GM04503 (cell line): ENCODE measurements around the gene TCFL5.
A peak's percentile ranks its signal among the peaks of the same experiment; 100 is the strongest.
"Not testable (repeated sequence)": the region's sequence is repeated elsewhere in the genome, so short reads cannot be mapped to it uniquely, and the experiment has no call there.

ENCODE experiments used
- DNase-seq: peaks from one replicate; pipeline ENCODE4 v3.0.0-alpha.2; 2012; ENCODE audit warnings: low read depth

TCFL5 gene

DNA sequence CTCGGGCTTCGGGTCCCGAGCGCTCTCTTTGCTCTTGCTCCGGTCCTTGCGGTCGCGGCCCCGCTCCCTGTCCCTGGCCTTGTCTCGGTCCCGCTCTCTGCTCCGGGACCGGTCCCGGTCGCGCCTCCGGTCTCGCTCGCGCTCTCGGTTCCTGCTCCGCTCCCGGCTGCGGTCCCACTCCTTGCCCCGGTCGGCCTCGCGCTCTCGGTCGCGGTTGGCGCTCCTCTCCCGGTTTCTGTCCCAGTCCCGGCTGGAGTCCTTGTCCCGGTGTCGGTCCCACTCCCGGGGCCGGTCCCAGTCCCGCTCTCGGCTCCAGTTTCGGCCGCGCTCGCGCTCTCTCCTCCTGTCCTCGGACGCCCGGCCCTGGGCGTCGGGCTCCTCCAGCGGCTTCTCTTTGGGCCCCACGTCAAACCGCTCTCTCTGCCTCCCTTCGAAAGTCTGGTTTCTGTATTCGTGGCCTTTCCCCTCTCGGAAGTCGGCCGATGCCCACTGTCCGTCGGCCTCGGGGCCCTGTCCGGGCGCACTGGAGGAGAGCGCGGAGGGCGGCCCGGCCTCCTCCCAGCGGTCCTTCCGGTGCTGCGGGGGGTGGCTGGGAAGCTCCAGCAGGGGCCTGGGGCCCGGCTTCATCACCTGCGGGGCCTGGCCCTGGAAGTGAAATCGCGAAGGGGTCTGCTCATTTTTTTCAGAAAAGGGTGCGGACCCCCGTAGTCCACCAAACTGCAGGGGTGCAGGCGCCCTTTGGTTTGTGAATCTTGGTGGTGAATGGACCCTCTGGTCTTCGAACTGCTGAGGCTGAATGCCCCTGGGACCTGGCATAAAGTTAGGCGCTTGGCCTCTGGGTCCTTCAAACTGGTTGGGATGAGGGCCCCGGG lies 17.9 kb upstream of the TCFL5 start:
- DNase-seq: no peak

DNA sequence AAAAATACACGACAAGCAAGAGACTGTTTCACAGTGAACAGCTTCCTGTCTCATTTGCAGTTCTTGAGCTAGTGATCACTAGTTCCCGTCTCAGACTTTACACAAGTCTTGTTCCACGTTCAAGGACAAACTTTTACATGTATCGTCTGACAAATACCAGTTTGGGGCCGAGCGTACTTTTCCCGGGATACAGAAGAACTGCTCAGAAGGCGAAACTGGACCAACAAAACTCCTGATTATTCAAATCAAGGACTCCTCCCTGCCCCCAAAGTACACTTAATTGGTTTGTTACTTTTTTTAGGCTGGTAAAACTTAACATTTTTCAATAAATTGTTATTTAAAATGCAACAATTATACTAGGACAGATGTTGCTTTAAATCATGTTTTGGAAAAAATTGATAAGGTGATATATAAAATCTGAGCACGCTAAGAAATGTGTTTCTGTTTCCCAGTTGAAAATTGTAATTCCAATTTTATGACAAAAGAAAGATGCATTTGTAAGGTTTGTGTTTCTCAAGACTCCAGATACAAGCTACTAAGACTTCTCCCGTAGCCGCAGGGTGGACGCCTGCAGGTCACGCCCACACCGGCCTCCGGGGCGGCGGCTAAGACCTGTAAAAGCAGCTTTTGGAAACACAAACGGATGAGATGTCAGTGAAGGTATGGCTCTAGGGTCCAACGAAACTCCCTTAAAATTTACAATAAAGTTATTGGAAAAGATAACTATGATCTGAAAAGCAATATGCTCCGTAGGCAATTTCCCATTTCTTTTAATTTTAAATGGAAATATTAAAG lies 16.8 kb upstream of the TCFL5 start:
- no peak for DNase-seq

DNA sequence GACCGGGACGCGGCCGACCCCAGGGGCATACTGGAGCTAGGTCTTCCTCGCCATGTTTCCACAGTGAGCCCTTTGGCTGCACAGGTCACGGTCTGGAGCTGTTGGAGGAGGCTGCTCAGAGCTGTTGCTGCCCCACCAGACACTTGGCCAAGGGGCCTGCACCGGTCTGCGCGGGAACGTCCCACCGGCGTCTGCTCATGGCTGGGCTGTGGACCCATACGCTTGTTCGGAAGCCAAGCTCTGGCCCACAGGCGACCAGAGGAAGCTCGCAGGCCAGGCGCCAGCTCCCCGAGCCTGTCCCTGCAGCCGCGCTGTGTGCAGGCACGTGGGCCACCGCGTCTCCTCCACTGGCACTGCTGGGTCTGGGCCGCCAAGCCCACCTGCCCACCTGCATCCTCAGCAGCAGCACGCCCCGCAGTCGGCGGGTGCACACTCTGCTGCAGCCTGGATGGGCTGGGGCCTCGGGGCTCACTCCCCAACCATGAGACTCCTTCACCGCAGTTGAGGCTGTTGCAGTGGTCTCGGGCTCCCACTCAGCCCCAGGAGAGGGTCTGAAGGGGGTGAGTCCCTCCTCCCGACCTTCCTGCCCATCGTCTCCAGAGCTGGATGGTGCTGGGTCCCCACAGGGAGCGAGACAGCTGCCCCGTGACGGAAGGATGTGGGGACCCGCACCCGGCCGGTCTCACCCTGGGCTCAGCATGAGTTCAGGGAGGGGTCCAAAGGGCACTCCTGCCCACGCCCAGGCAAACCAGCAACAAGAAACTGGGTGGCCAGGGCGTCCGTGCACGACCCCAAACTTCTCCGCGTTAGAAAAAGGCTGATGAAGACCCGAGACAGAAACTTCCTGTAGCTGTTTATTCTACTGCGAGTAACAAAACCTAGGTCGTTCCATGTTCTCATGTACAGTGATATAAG lies 15.5 kb upstream of the TCFL5 start:
- DNase-seq: no peak

DNA sequence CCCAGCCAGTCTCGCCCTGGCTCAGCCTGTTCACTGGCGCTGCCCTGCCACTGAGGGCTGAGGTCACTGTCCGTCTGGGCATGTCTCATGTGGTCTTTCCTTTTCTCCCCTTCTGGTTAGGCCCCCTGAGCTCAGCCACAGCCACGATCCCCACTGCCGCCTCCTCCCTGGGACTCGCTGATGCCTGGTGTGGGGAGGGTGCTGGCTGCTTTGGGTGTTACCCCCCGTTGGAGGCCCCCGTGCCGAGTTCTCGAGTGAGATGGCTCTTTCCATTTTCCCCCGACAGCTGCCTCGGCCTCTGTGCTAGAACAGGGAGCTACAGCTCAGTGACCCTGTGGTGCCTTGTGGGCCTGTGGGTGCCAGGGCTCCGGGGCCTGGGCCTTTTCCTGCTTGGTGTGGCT lies 14.9 kb upstream of the TCFL5 start:
- DNase-seq: no peak

DNA sequence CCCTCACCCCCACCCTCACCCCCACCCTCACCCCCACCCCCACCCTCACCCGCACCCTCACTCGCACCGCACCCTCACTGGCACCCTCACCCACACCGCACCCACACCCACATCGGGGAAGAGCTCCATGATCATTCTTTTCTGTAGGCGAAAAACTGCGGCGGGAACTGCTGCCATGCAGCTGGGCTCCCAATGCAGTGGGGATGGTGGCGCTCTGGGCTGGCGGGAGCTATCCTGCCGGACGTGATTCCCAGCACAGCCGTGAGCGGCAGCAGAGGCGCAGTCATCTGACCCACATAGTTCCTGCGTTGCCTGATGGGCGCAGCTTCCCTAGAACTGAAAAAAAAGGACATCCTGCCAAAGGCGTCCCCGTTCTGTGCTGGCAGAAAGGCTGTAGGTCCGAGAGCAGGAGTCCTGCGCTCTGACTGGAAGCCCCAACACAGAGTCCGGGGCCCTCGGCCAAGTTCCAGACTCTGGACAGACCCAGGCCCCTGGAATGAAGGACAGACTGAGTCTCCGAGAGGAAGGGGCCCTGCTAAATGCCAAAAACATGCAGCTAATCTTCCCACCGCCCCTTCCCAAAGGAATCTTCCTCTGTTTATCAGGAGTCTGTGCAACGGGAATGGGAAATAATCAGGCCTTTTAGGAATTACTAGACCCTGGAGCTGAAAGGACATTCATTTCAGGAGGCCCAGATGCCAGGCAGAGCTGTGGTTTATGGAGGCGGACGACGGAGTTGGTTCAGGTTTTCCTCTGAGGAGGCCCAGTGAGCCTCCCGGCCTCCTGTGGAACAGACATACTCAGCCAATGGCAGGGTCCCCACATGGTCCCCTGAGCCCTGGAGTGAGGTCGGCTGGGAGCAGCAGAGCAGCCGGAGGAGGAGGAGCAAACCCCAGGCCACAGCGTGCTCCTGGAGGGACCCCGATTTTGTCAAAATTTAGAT lies 14.1 kb upstream of the TCFL5 start:
- peak; percentile 43 for DNase-seq

DNA sequence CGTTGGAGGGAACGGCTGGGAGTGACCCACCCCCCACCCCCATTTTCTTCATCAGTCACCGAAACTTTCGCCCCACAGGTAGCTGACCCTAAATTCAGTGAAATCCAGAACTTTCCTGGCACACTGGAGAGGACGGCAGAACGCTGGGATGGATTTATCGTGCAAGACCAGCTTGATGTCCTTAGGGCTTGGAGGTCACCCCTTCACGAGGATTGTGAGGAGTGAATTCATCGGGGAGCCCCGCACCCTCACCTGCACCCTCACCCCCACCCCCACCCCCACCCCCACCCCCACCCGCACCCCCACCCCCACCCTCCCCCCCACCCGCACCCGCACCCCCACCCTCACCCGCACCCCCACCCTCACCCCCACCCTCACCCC lies 13.3 kb upstream of the TCFL5 start:
- no peak for DNase-seq

DNA sequence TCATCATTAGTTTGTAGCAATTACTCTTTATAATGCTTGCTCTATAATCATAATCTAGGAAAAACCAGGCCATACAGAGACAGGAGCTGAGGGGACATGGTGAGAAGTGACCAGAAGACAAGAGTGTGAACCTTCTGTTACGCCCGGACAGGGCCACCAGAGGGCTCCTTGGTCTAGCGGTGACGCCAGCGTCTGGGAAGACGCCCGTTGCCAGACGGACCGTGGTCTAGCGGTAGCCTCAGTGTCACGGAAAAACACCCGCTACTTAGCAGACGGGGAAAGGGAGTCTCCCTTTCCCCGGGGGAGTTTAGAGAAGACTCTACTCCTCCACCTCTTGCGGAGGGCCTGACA lies 12.0 kb upstream of the TCFL5 start:
- DNase-seq: not testable (repeated sequence)

DNA sequence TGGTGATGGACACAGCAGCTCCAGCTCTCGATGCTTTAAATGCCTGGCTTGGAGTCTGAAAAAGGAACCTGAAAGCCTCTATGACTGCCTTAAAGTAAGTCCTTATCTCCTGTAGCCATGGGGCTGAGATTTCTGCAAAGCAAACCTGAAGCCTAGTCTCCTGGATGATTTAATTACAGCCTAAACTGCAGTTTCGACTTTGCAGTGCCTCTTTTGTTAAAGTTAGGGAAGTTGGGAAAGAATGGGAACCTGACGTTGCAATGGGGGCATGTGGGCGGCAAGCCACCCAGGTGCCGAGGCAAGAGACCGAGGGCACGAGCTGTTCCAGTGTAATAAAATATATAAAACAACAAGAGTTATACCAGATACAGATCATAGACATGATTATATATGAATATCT lies 11.7 kb upstream of the TCFL5 start:
- DNase-seq: no peak

DNA sequence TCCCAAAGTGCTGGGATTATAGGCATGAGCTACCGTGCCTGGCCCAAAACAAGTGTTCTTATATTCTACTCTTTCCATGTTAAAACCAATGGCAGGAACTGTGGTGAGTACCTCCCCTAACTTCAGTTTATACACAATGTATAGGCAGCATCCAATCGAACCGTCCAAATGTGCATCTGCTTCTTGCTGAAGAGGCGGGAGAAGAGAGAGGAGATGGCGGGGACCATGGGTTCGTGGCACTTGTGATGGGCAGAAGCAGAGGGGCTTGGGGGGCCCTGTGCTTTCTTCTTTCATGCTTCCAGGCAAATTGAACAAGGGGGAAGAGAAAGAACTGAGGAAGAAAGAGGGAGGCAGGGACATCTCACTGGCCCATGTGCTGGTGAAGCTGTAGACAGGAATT lies 11.2 kb upstream of the TCFL5 start:
- DNase-seq: no peak

DNA sequence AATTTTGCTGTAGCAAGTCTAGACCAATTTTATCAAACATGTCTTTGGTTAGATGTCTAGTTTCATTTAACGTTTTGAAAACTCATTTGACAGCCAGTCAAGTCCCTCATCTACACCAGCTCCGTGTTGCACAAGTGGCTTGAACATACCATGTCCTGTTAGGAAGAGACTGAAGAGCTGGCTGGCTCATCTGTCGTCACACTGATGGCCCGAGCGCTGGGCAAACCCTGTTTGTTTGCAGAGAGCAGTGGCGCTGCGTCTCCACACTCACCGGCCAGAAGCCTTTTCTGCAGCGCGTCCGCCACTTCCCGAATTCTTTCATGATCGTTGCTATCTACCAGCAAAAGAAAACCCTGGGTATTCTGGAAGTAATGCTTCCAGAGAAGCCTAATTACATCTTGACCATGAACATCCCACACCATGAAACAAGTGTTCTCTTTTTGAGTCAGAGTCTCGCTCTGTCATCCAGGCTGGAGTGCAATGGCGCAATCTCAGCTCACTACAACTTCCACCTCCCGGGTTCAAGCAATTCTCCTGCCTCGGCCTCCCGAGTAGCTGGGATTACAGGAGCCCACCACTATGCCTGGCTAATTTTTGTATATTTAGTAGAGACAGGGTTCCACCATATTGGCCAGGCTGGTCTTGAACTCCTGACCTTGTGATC lies 10.7 kb upstream of the TCFL5 start:
- no peak for DNase-seq

DNA sequence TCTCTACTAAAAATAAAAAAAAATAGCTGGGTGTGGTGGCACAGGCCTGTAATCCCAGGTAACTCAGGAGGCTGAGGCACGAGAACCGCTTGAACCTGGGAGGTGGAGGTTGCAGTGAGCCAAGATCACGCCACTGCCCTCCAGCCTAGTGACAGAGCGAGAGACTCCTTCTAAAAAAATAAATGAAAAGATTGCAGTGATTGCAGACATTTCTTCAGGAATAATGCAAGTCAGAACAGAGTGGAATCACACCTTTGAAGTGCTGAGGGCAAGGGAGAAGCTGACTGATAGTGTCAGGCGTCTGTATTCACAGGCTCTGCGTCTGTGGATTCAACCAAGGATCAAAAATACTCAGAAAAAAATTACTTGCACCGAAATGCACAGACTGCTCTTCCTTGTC lies 2.6 kb upstream of the TCFL5 start:
- DNase-seq: no peak

DNA sequence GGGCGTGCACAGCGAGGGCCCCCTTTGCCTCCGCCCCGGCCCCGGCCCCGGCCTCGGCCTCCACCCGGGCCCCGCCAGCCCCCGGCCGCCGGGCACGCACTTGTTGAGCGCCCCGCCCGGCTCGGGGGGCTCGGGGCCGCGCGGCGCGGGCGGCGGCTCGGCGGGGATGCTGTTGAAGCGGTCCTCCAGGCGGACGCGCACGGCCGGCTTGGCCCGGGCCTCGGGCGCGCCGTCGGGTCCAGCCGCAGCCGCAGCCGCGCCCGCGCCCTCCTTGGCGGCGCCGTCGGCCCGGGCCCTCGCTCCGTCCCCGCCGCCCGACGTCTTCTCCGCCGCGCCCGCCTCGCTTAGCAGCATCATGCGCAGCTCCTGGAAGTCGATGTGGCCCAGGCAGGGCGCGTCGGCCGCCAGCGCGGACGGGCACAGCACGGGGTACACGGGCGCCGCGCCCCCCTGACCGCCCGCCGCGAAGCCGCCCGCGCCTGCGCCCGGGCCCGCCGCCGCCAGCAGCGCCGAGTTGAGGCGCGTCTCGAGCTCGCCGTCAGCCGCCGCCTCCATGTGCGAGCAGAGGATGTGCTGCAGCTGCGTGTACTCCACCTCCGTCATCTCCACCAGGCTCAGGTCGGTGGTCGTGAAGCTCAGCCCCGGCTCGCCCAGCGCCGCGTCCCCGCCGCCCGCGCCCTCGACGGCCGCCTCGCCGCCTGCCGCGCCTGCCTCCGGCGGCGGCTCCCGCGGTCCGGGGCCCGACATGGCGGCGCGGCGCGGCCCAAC lies 514 bp downstream of the TCFL5 start:
- DNase-seq: no peak

DNA sequence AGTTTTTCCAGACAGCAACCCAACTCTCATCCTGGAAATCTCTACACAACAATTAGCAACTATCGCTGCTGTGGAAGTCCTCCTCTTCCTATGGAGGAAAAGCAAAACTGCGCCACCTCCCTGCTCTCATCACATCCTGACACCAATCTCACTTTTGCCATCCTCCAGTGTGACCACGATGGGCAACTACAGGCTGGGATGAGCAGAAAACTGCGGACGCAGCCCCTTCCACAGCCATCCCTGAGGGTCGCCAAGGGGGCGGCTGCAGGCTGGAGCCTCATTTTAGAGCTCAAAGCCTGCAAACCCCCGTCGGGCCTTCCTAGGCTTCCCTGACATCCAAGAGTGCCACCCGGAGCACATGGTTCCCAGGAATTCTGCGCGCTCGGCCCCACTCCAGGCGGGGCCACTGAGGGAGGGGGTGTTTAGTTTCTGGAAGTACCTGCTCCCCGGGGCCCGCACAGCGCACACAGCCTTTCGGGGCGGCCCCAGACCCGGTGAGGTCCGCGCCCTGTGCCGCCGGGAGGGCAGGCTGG lies 1.2 kb downstream of the TCFL5 start:
- DNase-seq: no peak

DNA sequence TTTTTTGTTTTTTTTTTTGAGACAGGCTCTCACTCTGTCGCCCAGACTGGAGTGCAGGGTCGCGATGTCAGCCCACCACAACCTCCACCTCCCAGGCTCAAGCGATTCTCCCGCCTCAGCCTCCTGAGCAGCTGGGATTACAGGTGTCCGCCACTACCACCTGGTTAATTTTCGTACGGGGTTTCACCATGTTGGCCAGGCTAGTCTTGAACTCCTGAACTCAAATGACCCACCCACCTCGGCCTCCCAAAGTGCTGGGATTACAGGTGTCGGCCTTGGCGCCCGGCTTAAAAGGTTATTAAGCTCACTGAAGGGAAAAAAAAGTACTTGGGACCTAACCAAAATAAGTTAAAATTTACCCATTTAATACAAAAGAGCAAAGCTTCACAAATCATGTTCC lies 1.9 kb downstream of the TCFL5 start:
- DNase-seq: no peak

DNA sequence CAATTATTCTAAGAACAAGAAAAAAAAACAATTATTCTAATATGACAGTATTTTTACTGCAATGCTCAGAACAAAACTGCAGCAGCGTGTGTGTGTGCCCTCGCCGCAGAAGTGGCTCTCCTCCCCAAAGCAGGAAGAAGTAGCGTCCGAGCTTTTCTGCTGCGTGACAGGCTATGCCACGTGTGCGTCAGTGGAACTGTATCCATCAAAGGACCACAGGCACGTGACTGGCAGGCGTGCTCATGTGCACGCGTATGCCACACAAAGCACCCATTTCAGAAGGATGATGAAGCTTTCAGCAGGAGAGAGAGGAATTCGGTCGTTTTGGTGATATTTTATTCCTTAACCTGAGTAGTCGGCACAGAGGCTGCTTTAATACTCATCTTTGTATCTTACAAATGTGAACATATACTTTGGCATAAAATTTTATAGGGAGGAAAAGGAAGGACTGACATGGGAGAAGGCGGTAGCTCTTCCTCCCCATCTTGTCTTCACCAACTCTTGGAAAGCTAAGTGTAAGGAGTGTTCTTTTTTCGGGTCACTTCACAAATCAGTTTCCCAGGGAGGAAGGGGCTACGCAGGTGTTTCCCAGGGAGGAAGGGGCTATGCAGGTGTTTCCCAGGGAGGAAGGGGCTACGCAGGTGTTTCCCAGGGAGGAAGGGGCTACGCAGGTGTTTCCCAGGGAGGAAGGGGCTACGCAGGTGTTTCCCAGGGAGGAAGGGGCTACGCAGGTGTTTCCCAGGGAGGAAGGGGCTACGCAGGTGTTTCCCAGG lies 3.4 kb downstream of the TCFL5 start:
- DNase-seq: no peak

DNA sequence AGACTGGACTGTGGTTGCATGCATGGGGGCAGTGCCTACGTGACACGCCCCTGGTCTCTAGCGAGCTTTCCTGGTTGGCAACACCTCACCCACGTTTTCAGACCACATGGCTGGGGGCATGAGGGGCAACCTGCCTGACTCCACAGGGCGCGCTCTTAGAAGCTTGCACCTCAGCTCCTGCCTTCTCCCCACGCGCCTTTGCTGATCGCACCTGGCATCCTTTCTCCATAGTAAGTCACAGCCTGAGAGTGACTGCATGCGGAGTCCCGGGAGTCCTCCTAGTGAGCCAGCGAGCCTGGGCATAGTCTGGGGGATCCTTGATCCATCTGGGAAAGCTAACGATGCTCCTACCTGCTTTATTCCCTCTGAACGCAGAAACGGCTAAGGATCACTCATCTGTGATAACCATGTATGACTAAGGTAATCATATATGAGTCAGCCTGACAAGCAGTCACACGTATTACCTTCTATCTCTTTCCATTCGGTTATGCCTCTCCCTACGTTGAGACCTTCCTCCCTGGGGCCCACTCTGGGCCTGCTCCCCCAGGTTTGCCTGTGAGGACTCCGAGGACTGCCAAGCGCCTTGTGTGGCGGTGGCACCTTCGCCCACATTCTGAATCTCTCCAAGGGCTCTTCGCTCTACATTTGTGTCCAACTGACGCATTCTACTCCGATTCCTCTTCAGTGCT lies 4.5 kb downstream of the TCFL5 start:
- no peak for DNase-seq

DNA sequence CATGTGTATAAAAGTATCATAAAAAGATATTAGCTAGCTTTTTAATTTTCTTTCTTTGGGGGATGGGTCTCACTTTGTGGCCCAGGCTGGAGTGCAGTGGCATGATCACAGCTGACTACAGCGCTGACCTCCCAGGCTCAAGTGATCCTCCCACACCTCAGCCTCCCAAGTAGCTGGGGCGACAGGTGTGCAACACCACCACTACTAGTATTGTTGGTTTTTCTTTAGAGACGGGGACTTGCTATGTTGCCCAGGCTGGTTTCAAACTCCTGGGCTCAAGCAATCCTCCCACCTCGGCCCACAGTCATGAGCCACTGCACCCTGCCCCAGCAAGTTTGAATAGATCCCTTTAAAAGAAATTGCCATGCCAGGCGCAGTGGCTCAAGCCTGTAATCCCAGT lies 6.5 kb downstream of the TCFL5 start:
- no peak for DNase-seq

DNA sequence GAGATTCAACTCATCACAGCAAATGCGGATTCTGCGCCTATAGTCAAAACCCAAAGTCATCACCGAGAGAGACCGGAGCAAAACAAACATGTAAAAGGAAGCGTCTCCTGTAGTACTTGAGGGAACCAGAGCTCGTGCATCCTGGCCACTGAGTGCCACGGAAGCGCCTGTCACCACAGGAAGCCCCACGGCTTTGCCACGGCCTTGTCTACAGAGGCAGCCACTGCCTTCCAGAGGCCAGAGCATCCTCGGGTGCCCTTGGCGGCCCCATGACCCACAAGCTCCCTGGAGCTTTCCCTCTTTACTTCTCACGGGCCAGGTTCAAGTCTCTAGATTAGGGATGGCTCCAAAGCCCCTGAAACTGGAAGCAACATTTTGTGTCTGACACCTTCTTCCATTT lies 7.5 kb downstream of the TCFL5 start:
- DNase-seq: no peak
